ENCODE results near the gene ATF6. TPM values are rescaled to one million over a fixed set of nuclear protein-coding genes. Genes with fewer than 3 reads are reported as not detected.

ATF6 gene
- total and polyA plus RNA-seq, 2 donors (not counting 3 experiments of a cell fraction or from before 2014, with no cell fraction given), result 24.9 to 40.3 TPM

DNA sequence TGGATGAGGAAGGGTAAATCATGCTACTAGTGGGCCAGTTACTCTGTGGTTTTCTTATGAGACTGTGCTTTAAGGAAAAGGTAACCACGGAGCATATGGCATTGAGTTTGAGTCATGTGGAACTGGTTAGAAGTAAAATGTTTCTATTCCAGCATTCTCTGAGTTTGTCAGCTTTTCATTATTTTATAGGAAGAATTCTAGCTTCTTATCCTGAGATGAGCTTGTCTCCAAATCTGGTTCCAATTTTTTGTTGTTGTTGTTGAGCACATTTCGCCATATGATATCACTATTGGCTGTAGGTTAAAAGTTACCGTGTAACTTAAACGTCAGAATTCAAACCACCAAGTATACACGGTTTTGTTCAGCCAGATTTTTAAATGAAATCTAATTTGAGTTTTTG, 69.9 kb downstream of the ATF6 start:
- H3K9me1 ChIP-seq (replicated peaks; ENCODE audit: control insufficient read depth, extremely low read depth, insufficient read depth, low read length), result no peaks in the 10 kb centered on the region
- intact Hi-C loops (cut with micrococcal nuclease) (no loop called here), dilution Hi-C loops (cut with MboI; ENCODE audit: extremely low pct_ligation_motif_present, low sequenced_read_pairs) (no loop called here)
- DNase-seq (ENCODE audit: low read depth, low spot score), result no peak
- no peaks in the 10 kb centered on the region for H3K79me2 ChIP-seq (ENCODE audit: control insufficient read depth, insufficient read depth, low read length)
- H2AFZ ChIP-seq (ENCODE audit: low read depth, low read length), result no peak overlapping the region
- TF ChIP-seq JUN (IDR thresholded peaks at IDR 0.05; ENCODE audit: borderline replicate concordance, insufficient read depth, insufficient read length, low read depth), result no peak
- no peak for TF ChIP-seq POLR2AphosphoS5 (IDR thresholded peaks at IDR 0.05; ENCODE audit: insufficient read depth, low read depth, low read length)
- no peak for TF ChIP-seq FOS (IDR thresholded peaks at IDR 0.05; ENCODE audit: borderline replicate concordance, insufficient read depth, low read length)
- TF ChIP-seq MAX (IDR thresholded peaks at IDR 0.05; ENCODE audit: insufficient read depth, insufficient read length), result no peak
- no peak for TF ChIP-seq POLR2A (IDR thresholded peaks at IDR 0.05; ENCODE audit: low read depth, low read length)
- no peak for TF ChIP-seq MYC (IDR thresholded peaks at IDR 0.05; ENCODE audit: low read depth, low read length)
- TF ChIP-seq EZH2 (IDR thresholded peaks at IDR 0.05; ENCODE audit: borderline replicate concordance, low read depth, low read length, severe bottlenecking), result no peak
- TF ChIP-seq, protein P1, sequence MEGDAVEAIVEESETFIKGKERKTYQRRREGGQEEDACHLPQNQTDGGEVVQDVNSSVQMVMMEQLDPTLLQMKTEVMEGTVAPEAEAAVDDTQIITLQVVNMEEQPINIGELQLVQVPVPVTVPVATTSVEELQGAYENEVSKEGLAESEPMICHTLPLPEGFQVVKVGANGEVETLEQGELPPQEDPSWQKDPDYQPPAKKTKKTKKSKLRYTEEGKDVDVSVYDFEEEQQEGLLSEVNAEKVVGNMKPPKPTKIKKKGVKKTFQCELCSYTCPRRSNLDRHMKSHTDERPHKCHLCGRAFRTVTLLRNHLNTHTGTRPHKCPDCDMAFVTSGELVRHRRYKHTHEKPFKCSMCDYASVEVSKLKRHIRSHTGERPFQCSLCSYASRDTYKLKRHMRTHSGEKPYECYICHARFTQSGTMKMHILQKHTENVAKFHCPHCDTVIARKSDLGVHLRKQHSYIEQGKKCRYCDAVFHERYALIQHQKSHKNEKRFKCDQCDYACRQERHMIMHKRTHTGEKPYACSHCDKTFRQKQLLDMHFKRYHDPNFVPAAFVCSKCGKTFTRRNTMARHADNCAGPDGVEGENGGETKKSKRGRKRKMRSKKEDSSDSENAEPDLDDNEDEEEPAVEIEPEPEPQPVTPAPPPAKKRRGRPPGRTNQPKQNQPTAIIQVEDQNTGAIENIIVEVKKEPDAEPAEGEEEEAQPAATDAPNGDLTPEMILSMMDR (IDR thresholded peaks at IDR 0.05; ENCODE audit: extremely low read depth in 1 of 2, insufficient read depth in 1 of 2, low read depth in 1 of 2, low read length in 2 of 2), result no peak
- TF ChIP-seq GATA2 (IDR thresholded peaks at IDR 0.05; ENCODE audit: insufficient read depth, insufficient read length, low read depth, low read length), result no peak
- H3K4me1 ChIP-seq (ENCODE audit: control insufficient read depth, extremely low read depth, insufficient read depth, low read length), result no peaks in the 10 kb centered on the region
- CTCF ChIA-PET, result interaction anchor here (1.2 kb wide), 1 partner anchor 11 kb away, joined by 3 read pairs; no protein-coding TSS in a partner anchor
- no peaks in the 10 kb centered on the region for H3K27me3 ChIP-seq (ENCODE audit: control insufficient read depth in 2 of 2, insufficient read depth in 2 of 2, low read length in 2 of 2)
- no peaks in the 10 kb centered on the region for H4K20me1 ChIP-seq (replicated peaks; ENCODE audit: control insufficient read depth, extremely low read depth, insufficient read depth, low read length)
- no TSS peak for BruUV-seq (replicated peaks)
- FAIRE-seq, result no peak
- no peak overlapping the region for H3K9ac ChIP-seq (replicated peaks; ENCODE audit: extremely low read depth, insufficient read depth, low read length)
- peaks cover 0 to 2% of the 10 kb centered on the region in 2 experiments for H3K36me3 ChIP-seq (ENCODE audit: control insufficient read depth in 2 of 2, extremely low read depth in 1 of 2, insufficient read depth in 2 of 2, low read length in 2 of 2)
- no peak overlapping the region for H3K27ac ChIP-seq (ENCODE audit: insufficient read depth, low read depth, low read length)
- no peak overlapping the region for H3K4me2 ChIP-seq (ENCODE audit: insufficient read depth, low read length)
- POLR2A ChIA-PET, result no interaction called here
- no peak overlapping the region for H3K4me3 ChIP-seq (replicated peaks in 1 of 3; ENCODE audit: insufficient read depth in 1 of 3, low read depth in 1 of 3, low read length in 3 of 3)
- H3K9me3 ChIP-seq (replicated peaks; ENCODE audit: control insufficient read depth, insufficient read depth, low read length), result no peaks in the 10 kb centered on the region

Data from endothelial cell of umbilical vein (primary cell).